Measurements from ENCODE around the gene FBXW2.

DNA sequence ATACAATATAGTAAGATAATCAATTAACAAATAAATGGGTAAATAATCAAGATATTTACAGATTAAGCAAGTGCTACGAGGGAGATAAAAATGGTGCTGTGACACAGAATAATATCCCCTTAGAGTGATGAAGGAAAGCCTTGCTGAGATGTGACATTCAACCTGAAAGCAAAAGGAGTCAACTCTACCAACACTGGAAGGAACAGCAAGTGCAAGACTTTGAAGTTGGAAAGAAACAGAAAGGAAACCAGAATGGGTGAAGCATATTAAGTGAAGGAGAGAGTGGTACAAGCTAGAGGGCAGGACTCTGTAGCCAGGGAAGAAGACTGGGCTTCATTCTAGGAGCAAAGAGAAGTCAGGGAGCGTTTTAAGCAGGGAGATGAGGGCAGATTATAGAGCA is 66.7 kb downstream of the FBXW2 start:
- TF ChIP-seq, protein P1, sequence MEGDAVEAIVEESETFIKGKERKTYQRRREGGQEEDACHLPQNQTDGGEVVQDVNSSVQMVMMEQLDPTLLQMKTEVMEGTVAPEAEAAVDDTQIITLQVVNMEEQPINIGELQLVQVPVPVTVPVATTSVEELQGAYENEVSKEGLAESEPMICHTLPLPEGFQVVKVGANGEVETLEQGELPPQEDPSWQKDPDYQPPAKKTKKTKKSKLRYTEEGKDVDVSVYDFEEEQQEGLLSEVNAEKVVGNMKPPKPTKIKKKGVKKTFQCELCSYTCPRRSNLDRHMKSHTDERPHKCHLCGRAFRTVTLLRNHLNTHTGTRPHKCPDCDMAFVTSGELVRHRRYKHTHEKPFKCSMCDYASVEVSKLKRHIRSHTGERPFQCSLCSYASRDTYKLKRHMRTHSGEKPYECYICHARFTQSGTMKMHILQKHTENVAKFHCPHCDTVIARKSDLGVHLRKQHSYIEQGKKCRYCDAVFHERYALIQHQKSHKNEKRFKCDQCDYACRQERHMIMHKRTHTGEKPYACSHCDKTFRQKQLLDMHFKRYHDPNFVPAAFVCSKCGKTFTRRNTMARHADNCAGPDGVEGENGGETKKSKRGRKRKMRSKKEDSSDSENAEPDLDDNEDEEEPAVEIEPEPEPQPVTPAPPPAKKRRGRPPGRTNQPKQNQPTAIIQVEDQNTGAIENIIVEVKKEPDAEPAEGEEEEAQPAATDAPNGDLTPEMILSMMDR (IDR thresholded peaks at IDR 0.05; ENCODE audit: insufficient read depth, low read length): no peak
- TF ChIP-seq GABPA (IDR thresholded peaks at IDR 0.05; ENCODE audit: low read depth): no peak

All from HL-60 (cell line).